ENCODE measurements around the gene COL1A1. TPM values are rescaled to one million over a fixed set of nuclear protein-coding genes. Genes with fewer than 3 reads are reported as not detected.

Gene COL1A1
- total RNA-seq, 2 donors from 2014 or later, result 15.4 to 16.6 TPM

DNA sequence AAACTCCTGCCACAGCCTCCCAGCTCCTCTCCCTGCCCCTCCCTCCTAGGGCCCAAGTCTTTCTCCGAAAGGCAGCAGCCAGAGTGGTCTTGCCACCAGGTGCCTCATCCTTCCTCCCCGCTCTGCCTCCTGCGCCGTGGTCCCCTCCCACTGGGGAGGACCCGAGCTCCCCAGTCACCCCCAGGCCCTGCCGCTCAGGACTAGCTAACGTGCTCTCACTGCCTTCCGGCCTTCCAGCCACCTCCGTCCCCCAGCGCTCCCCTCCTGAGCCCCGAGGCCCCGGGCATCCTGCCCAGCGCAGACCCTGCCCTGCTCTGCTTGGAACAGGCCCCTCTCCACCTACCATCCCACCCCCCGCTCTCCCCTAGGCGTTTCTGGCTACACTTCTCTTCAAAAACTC, 19.4 kb upstream of the COL1A1 start:
- peaks cover 33% of the 10 kb centered on the region for H3K27me3 Mint-ChIP-seq
- H3K4me1 Mint-ChIP-seq, result peaks cover 4% of the 10 kb centered on the region
- no peak overlapping the region for H3K4me3 Mint-ChIP-seq
- peaks cover 2% of the 10 kb centered on the region for H3K36me3 Mint-ChIP-seq (ENCODE audit: low read depth)
- DNase-seq, result no peak
- ATAC-seq, result no peak
- no peaks in the 10 kb centered on the region for H3K9me3 ChIP-seq (ENCODE audit: control insufficient read depth, low read length, poor library complexity, severe bottlenecking)
- H3K27ac Mint-ChIP-seq, result no peak overlapping the region

DNA sequence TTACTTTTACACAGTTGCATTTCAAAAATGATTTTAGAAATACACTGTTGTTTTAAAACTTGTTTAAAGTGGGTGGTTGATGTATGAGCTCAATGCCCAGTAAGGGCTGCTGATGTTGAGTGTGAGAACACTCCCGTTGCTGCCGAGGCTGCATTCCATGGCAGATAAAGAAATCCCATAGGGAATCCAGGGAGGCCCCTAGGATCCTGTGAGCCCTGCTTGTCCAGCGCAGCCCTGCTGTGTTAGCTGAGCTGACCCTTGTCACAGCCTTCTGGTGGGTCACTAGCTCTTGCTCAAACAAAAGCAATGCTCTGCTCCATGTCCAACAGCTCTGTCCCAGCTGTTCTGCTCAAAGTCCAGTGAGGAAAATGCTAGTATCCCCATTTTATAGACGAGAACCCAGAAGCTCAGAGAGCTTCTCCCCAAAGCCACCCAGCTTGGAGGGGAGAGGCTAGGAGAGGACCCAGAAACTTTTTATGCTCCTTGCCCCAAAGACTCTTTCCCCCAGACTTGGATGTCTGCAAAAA, 18.6 kb upstream of the COL1A1 start:
- H3K27me3 Mint-ChIP-seq, result peaks cover 33% of the 10 kb centered on the region
- H3K36me3 Mint-ChIP-seq (ENCODE audit: low read depth), result peaks cover 2% of the 10 kb centered on the region
- no peak overlapping the region for H3K27ac Mint-ChIP-seq
- H3K4me3 Mint-ChIP-seq, result no peak overlapping the region
- no peaks in the 10 kb centered on the region for H3K9me3 ChIP-seq (ENCODE audit: control insufficient read depth, low read length, poor library complexity, severe bottlenecking)
- DNase-seq, result no peak
- peaks cover 4% of the 10 kb centered on the region for H3K4me1 Mint-ChIP-seq
- no peak for ATAC-seq

DNA sequence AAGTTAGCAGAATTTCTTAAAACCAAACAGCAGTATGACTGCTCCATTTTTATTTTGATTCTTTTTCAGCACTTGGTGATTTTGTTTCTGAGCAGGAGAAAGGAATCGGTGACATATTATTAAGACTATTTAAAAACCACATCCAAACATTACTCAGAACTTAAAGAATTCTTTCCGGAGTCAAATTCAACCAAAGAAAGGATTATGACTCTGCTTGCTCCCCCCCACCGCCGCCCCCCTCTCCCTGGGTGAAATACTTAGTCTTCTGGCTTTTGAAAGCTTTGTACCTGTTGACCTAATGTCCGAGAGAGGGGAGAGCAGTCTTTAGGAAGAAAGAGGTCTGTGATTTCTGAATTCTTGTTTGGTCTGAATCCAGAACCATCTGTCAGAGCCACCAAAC, 17.9 kb upstream of the COL1A1 start:
- Mint-ChIP-seq H3K4me1 (peaks cover 4% of the 10 kb centered on the region), H3K27ac (no peak overlapping the region), H3K27me3 (peaks cover 39% of the 10 kb centered on the region), H3K36me3 (ENCODE audit: low read depth) (peaks cover 2% of the 10 kb centered on the region), H3K4me3 (no peak overlapping the region)
- no peaks in the 10 kb centered on the region for H3K9me3 ChIP-seq (ENCODE audit: control insufficient read depth, low read length, poor library complexity, severe bottlenecking)
- DNase-seq (no peak), ATAC-seq (no peak)

DNA sequence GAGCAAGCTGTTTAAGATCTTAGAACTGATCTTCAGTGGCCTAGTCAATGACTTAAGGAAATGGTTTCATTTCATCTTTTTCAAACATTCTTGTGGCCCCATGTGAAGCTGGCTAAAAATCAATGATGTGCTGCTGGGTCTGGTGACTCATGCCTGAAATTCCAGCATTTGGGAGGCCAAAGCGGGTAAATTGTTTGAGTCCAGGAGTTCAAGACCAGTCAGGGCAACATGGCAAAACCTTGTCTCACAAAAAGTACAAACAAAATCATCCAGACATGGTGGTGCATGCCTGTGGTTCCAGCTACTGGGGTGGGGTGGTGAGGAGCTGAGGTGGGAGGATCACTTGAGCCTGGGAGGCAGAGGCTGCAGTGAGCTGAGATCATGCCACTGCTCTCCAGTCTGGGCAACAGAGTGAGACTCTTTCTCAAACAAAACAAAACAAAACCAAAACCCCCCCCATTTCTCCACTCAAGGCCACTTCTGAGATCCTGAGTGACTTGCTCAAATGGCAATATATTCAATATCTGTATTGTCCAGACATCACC, 17.4 kb upstream of the COL1A1 start:
- Mint-ChIP-seq H3K4me1 (peaks cover 4% of the 10 kb centered on the region), H3K27ac (peak overlapping the region; percentile 21), H3K27me3 (peaks cover 42% of the 10 kb centered on the region), H3K4me3 (no peak overlapping the region), H3K36me3 (ENCODE audit: low read depth) (peaks cover 2% of the 10 kb centered on the region)
- ATAC-seq, result no peak
- DNase-seq, result no peak
- H3K9me3 ChIP-seq (ENCODE audit: control insufficient read depth, low read length, poor library complexity, severe bottlenecking), result no peaks in the 10 kb centered on the region

DNA sequence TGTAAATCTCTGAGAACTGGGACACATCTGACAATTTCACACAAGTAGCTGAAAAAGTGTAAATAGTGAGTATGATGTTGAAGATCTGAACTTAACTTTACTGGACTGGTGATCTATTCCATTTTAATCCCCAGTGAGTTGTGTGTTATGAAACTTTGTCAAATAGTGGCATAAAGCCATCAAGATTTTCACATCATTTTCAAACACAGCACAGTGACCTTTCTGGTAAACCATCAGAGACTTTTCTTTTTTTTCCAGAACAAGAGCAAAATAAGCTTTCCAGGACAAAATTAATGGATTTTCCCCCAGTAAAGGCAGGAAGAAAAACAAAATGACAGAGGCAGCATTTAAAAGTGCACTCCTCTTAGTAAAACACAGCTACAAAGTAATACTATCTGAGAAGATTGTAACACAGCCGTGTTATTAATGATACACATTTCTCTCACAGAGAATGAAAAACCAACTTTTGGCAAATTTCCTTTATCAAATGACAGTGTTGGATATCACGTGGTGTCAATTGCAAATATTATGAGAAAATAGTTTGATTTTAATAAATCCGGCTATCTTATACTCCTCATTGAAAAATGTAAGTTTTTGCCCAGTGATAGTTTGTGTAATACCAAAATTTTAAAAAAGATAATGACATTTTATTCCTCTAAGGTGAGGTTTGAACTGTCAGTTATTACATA, 16.8 kb upstream of the COL1A1 start:
- Mint-ChIP-seq H3K36me3 (ENCODE audit: low read depth) (no peaks in the 10 kb centered on the region), H3K27me3 (peaks cover 42% of the 10 kb centered on the region), H3K27ac (peak overlapping the region; percentile 21), H3K4me3 (no peak overlapping the region), H3K4me1 (peaks cover 4% of the 10 kb centered on the region)
- no peaks in the 10 kb centered on the region for H3K9me3 ChIP-seq (ENCODE audit: control insufficient read depth, low read length, poor library complexity, severe bottlenecking)
- DNase-seq (no peak), ATAC-seq (no peak)

DNA sequence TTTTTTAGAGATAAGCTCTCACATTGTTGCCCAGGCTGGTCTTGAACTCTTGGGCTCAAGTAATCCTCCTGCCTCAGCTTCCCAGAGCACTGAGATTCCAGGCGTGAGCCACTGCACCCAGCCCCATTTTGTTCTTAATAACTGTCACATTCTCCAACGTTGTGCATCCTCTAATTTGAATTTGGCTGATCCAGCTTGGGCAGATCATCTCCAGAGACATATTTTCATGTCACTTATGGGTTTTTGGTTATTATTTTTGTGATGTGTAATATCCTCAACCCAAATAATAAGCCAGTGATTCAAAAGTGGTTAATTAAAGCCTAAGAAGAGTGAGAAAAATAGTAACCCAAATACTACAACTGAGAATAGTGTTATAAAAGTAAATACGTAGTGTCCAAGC, 16.2 kb upstream of the COL1A1 start:
- Mint-ChIP-seq H3K4me1 (peaks cover 4% of the 10 kb centered on the region), H3K36me3 (ENCODE audit: low read depth) (no peaks in the 10 kb centered on the region), H3K4me3 (no peak overlapping the region), H3K27me3 (peaks cover 43% of the 10 kb centered on the region), H3K27ac (no peak overlapping the region)
- H3K9me3 ChIP-seq (ENCODE audit: control insufficient read depth, low read length, poor library complexity, severe bottlenecking), result no peaks in the 10 kb centered on the region
- ATAC-seq (no peak), DNase-seq (no peak)

DNA sequence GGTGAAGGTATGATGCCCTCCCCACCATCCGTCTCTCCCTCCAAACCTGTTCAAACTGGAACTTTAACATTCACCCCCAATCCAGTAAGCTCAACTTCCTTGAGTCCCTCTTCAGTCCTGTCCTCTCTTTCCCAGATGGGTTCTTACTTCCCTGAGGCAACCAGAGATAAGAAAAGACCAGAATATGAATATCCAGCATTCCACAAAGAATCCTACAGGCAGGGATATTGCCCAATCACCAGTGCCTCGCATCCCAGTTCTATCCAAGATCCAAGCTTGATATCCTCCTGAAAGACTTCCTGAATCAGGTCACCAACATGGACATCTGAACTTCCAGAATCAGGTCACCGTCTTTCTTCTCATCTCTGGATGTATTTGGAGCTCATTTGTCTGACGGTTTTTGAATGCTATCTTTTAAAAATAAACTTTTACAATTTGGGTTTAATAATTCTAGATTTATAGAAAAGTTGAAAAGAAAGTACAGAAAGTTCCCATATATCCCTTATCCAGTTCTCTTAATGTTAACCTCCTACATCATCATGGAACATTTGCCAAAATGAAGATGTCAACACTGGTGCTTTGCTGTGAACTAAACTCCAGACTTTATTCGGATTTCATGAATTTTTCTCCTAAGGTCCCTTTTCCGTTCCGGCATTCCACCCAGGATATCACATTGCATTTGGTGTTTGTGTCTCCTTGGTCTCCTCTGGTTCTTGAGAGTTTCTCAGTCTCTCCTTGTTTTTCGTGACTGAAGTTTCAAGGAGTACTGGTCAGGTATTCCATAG, 13.7 kb upstream of the COL1A1 start:
- Mint-ChIP-seq H3K27me3 (peaks cover 45% of the 10 kb centered on the region), H3K4me1 (no peaks in the 10 kb centered on the region), H3K4me3 (no peak overlapping the region), H3K36me3 (ENCODE audit: low read depth) (no peaks in the 10 kb centered on the region), H3K27ac (no peak overlapping the region)
- ATAC-seq (no peak), DNase-seq (no peak)
- H3K9me3 ChIP-seq (ENCODE audit: control insufficient read depth, low read length, poor library complexity, severe bottlenecking), result no peaks in the 10 kb centered on the region

DNA sequence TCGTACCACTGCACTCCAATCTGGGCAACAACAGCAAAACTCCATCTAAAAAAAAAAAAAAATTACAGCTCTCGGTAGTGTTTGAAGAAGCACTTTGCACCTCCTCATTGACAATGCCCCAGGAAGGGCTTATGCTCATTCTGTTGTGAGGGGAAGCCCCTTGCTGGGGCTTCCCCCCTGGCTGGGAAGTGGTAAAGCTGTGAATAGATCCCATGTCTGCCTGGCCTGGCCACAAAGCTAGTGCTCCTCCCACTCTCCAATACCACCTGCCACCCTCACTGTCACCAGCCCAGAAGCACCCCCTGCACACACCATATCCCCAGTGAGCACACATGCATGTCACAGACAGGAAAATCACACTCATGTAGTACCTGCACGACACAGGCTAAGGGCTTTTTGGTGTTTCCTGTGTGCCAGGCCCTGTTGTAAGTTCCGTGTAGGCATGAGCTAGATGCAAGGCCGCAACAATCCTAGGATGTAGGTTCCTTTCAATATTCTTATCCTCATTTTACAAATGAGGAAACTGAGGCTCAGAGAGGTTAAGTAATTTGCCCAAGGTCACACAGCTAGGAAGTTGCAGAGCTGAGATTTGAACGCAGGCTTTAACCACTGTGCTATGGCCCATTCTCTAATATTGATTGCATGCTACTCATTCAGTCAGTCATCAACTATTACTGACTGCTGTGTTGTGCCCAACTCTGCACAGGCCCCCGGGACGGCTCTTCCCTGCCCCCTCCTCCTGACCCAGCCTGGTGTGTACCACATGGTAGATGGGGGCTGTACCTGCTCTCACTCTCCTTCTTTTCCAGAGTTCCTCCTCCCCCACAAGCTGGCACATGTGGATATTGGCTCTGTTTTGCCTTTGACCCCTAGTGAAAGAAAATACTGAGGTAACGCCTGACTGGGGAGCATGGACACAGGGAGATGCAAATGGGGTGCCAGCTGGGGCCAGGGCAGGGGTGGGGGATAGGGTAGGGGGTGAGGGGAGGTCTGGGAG, 11.9 kb upstream of the COL1A1 start:
- H3K36me3 Mint-ChIP-seq (ENCODE audit: low read depth), result peaks cover 4% of the 10 kb centered on the region
- H3K4me1 Mint-ChIP-seq, result no peaks in the 10 kb centered on the region
- ATAC-seq, result peak; percentile 91
- DNase-seq, result no peak
- peaks cover 52% of the 10 kb centered on the region for H3K27me3 Mint-ChIP-seq
- no peaks in the 10 kb centered on the region for H3K9me3 ChIP-seq (ENCODE audit: control insufficient read depth, low read length, poor library complexity, severe bottlenecking)
- H3K27ac Mint-ChIP-seq, result no peak overlapping the region
- no peak overlapping the region for H3K4me3 Mint-ChIP-seq

DNA sequence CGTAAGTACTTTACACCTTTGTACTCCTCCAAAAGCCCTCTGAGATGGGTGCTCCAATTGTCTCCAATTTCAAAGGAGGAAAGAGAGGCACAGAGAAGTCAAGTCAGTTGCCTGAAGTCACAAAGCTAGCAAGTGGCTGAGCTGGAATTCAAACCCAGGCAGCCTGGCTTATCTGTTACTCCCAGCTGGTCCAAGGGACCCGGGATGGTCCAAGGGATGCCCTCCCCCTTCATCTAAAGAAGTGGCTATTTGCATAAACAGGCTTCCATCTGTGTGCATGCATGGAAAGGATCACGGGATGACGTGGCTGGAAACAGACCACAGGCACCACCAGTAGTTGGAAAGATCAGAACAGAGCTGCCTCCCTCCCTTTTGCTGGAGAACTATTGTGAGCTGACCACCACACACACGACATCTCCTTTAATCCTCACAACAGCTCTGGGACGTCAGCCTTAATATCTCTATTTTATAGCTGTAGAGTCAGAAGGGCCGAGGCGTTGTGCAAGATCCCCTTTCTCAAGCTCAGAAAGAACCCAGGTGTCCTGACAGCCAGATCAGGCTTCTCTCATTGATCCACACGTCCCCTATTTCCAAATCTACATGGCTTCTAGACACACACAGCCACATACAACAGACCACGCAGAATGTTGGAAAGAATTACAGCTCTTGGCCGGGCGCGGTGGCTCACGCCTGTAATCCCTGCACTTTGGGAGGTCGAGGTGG, 10.9 kb upstream of the COL1A1 start:
- Mint-ChIP-seq H3K36me3 (ENCODE audit: low read depth) (peaks cover 11% of the 10 kb centered on the region), H3K4me1 (peaks cover 2% of the 10 kb centered on the region), H3K27me3 (peaks cover 53% of the 10 kb centered on the region), H3K4me3 (no peak overlapping the region), H3K27ac (no peak overlapping the region)
- ATAC-seq (no peak), DNase-seq (no peak)
- H3K9me3 ChIP-seq (ENCODE audit: control insufficient read depth, low read length, poor library complexity, severe bottlenecking), result no peaks in the 10 kb centered on the region

DNA sequence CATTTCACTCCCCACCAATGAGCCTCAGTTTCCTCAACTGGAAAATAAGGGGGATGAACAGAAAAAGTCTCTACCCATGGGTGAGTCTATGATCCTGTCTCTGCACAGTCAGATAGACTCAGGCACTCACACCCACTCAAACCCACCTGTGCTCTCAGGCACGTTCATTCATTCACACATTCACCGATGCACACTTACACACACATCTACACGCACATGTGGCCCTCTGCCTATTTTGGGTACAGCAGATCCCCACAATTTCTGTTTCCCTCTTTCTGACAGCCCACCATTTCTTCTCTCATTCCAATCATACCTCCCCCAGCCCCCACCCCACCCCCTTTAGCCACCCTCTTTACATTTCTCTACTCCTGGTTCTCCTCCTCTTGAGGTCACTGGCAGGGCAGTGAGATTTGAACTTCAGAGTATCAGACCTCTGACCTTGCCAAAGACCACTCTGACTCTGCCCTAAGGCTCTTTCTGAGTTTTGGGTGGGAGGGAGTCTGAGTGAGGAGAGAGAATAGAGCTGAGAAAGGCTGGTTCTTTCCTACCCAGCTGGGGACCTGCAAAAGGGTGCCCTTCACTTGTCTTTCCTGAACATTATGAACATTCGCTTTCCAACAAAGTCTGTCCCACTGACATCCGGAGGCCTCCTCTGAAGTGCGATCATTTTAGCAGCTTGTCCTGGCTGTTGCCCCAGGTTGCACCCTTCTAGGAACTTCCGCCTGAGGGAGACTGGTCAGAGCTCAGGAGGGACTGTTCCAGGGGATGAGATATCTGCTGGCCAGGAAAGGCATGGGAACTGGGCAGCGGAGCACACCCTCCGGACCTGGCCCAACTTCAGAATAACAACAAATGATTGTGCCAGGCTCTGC, 10.1 kb upstream of the COL1A1 start:
- H3K9me3 ChIP-seq (ENCODE audit: control insufficient read depth, low read length, poor library complexity, severe bottlenecking), result no peaks in the 10 kb centered on the region
- Mint-ChIP-seq H3K27me3 (peaks cover 56% of the 10 kb centered on the region), H3K4me1 (peaks cover 7% of the 10 kb centered on the region), H3K36me3 (ENCODE audit: low read depth) (peaks cover 11% of the 10 kb centered on the region), H3K27ac (no peak overlapping the region), H3K4me3 (no peak overlapping the region)
- ATAC-seq (no peak), DNase-seq (no peak)

DNA sequence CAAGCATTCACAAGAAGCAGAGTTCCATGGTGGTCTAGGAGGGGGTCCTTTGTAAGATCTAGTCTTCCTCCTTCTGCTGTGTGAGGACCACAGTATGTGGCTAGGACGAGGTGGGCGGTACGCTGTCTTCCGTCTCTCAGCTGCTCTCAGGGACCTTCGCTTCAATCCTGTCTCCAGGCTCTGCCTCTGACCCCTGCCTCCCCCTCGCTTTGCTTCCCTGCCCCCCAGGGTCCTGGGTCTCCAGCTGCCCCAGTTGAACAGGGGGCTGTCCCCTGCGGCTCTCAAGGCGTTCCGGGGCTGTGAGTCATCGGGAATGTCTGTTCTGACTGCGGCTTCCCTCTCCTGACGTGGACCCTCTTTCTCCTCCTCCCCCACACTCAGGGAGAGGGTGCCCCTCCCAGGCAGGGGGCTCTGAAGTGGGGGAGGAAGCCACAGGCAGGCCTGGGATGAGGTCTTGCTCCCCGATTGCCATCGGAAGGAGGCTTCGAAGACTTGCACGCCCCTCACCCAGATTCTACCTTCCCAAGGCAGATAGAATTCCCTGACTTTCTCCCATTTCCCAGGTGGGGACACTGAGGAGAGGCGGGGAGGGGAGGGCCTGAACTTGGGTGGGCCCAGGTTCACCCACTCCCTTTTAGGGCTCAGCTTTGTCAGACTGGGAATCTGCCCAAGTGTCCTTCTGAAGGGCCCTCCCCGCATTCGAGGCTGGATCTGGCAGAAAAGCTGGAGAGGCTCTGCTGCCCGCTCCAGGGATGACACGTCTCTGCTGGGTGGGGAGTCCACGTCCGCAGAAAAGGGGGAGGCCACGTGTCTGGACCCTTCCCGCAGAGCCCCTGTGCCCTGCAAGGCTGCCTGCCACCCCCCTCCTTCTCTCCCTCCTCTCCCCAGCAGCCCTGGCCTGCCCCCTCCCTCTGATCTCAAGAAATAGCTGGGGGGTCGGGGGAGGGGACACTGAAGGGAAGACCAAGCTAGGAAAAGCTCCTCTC, 9.1 kb upstream of the COL1A1 start:
- H3K27ac Mint-ChIP-seq, result no peak overlapping the region
- ATAC-seq (no peak), DNase-seq (no peak)
- no peak overlapping the region for H3K4me3 Mint-ChIP-seq
- peaks cover 66% of the 10 kb centered on the region for H3K27me3 Mint-ChIP-seq
- no peaks in the 10 kb centered on the region for H3K9me3 ChIP-seq (ENCODE audit: control insufficient read depth, low read length, poor library complexity, severe bottlenecking)
- peaks cover 14% of the 10 kb centered on the region for H3K36me3 Mint-ChIP-seq (ENCODE audit: low read depth)
- peaks cover 7% of the 10 kb centered on the region for H3K4me1 Mint-ChIP-seq
